GM19025 (cell line): ENCODE results near the gene DECR2.
"Not testable (repeated sequence)": the region's sequence is repeated elsewhere in the genome, so short reads cannot be mapped to it uniquely, and the experiment has no call there.

Experiments used
- ATAC-seq: cut with Tn5 transposase; IDR thresholded peaks from one replicate; pipeline ENCODE4 v1.9.1; 2021; ENCODE audit warnings: mild to moderate bottlenecking, low read depth, moderate library complexity; ENCODE audit not compliant: unreplicated experiment

The DECR2 gene

GRCh38 chr16:398561-399339, 2.9 kb upstream of the DECR2 start:
- no peak for ATAC-seq

GRCh38 chr16:399340-400019, 2.2 kb upstream of the DECR2 start:
- no peak for ATAC-seq

GRCh38 chr16:400061-400591, 1.6 kb upstream of the DECR2 start:
- ATAC-seq = no peak

- ATAC-seq = no peak
These were observed 3.3 kb downstream of the DECR2 start for GRCh38 chr16:404971-405486.

GRCh38 chr16:405548-406506, 4.1 kb downstream of the DECR2 start:
- ATAC-seq = no peak

- no peak for ATAC-seq
These were observed 5.6 kb downstream of the DECR2 start for GRCh38 chr16:407253-407652.

GRCh38 chr16:410516-411178, 9.0 kb downstream of the DECR2 start:
- ATAC-seq = no peak

- ATAC-seq = no peak
These were observed 10.0 kb downstream of the DECR2 start for GRCh38 chr16:411576-412265.

- no peak for ATAC-seq
These were observed 12.9 kb downstream of the DECR2 start for GRCh38 chr16:414395-415169.

- not testable (repeated sequence) for ATAC-seq
These were observed 13.4 kb downstream of the DECR2 start for GRCh38 chr16:415170-415498.

- not testable (repeated sequence) for ATAC-seq
These were observed 20.5 kb downstream of the DECR2 start for GRCh38 chr16:422179-422578.

- no peak for ATAC-seq
These were observed 22.4 kb downstream of the DECR2 start for GRCh38 chr16:424033-424622.

- ATAC-seq = no peak
These were observed 23.0 kb downstream of the DECR2 start for GRCh38 chr16:424623-425081.

GRCh38 chr16:425082-425718, 23.5 kb downstream of the DECR2 start, which contains the start of gene RAB11FIP3:
RAB11FIP3 (plus strand) TSS chr16:425649; CDS start chr16:426007, 358 bp downstream.
- peak; percentile 86 for ATAC-seq

GRCh38 chr16:425740-426114, 24.0 kb downstream of the DECR2 start:
- ATAC-seq = peak; percentile 38

- peak; percentile 7 for ATAC-seq
These were observed 24.6 kb downstream of the DECR2 start for GRCh38 chr16:426115-426905.

- ATAC-seq = no peak
These were observed 25.2 kb downstream of the DECR2 start for GRCh38 chr16:426906-427249.
